GM21528 (cell line): Measurements from ENCODE around the gene CEP112.

Experiments
- ATAC-seq: cut with Tn5 transposase; IDR thresholded peaks from one replicate; pipeline ENCODE4 v1.9.1; 2021; ENCODE audit warnings: mild to moderate bottlenecking, moderate library complexity; ENCODE audit not compliant: unreplicated experiment, low FRiP score

CEP112 gene

GRCh38 chr17:65900216-65900615 lies 291.7 kb downstream of the CEP112 start:
- ATAC-seq, result no peak

- no peak for ATAC-seq
Observed at GRCh38 chr17:65898651-65899050, 293.3 kb downstream of the CEP112 start.

GRCh38 chr17:65896889-65897288 lies 295.0 kb downstream of the CEP112 start:
- ATAC-seq, result no peak

- no peak for ATAC-seq
Observed at GRCh38 chr17:65895969-65896368, 296.0 kb downstream of the CEP112 start.

- ATAC-seq, result no peak
Observed at GRCh38 chr17:65893692-65894279, 298.1 kb downstream of the CEP112 start.

DNA sequence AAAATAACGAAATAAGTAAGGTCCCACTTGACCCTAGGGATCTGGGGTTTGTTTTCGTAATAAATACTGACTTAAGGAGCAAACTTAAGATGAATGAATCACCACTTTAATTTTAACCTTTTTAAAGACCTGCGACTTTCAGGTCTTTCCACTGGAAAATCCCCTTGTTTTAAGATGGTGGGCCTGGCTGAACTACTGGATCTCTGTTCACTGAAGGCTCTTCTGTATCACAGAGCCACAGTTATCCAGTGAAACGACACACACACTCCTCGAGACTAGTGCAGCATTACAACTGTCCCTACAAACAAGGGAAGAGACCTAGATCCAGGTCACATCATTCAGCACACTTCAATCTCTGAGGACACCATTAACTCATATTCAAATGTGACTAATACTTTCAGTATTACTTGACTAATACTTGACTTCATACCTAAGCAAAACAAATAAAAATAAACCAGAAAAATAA lies 299.0 kb downstream of the CEP112 start:
- ATAC-seq, result no peak

DNA sequence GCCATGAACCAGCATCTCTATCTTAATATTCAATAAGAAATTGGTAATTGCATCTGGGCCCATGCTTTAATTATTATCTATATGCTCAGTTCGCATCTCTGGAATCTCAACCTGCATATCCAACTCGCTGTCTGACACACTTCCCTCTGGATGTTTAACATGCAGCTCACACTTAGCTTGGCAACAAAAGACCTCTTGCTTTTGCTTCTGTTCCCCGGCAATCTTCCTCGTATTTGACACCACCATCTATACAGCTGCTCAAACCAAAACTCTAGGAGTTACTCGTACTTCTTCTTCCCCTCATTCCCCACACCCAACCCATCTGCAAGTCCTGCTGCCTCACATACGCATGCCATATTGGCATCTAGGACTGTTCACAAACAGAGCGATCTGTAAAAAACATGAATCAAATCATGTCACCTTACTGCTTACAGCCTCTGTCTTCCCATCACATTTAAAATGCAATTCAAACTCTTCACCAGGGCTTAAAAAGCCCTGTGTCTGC lies 300.6 kb downstream of the CEP112 start:
- no peak for ATAC-seq

GRCh38 chr17:65888649-65889048 lies 303.3 kb downstream of the CEP112 start:
- no peak for ATAC-seq

DNA sequence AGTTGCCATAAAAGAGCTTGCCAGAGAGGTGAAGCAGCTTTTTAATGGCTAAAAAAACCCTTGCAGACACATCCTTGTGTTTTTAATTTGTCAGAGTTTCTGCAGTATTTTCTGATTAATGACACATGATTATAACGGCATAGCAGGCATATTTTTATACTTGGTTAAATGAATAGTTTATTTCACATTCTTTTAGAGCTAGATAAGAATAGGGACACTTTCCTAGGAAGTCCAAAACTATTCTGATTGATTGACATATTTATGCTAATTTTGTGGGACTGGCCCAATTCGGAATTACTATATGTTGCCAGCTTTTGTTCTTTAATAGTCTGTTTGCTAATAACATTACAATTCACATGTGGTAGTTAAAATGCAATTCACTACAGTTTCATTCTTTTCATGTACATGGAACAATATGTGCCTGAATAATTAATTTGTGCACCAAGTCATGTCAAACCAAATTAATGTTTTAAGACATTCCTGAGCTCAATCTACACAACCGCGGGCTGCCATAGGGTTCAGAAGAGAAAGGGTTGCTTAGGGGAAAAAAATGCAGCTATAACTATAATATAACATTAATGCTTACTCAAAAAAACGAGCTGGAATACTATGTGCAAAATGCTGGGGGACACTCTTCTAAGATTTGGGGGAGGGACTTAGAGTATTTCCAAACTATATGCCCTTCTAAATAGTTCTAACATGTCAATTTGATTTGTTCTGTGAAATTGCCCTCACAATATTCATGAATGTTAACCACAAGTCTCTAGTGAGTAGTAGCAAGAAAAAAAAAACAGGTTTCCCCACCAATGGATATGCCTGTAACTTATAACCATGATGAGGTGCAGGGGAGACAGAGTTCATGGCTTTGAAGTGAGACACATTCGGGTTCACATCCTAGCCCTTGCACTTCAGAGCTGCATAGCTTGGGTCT lies 305.4 kb downstream of the CEP112 start:
- no peak for ATAC-seq

- no peak for ATAC-seq
Observed at GRCh38 chr17:65885541-65886312, 306.2 kb downstream of the CEP112 start.

DNA sequence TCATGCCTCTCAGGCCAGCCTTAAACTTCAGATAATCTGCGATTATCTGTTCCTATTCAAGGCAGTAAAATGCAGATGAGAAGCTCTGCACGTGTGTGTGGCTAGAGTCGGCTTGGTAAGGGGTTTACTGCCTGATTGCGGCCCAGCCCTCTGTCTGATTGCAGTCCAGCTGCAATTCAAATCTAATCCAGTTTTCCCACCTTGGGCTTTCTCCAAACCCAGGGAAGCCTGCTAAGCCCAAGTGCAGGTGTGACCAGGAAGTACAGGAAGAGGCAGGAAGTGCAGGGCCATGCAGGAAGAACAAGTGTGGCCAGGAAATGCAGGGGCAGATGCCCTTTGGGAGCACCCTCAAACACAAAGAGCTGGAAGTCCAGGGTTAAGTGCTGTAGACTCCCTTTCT lies 314.9 kb downstream of the CEP112 start:
- no peak for ATAC-seq

DNA sequence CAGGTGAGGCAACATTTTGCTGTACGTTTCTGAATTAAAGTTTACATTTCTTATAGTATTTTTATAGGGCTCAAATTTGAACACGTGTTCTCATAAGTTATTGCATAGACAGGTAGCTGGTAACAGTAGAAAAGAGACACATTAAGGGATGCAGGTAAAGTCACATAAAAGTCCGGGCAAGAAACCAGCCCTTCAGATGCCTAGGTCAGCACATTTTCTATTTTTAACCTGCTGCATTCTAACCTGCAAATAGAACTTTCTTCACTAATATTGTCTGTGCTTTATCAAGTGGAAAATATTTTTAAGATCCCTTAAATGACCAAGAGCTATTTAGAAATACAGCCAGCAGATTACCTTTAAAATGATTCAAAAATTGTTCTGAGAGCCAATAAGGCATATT lies 323.1 kb downstream of the CEP112 start:
- no peak for ATAC-seq

- ATAC-seq, result no peak
Observed at GRCh38 chr17:65867014-65867413, 324.9 kb downstream of the CEP112 start.

GRCh38 chr17:65865715-65866425 lies 326.1 kb downstream of the CEP112 start:
- no peak for ATAC-seq

GRCh38 chr17:65864394-65864793 lies 327.5 kb downstream of the CEP112 start:
- no peak for ATAC-seq

GRCh38 chr17:65857718-65858117 lies 334.2 kb downstream of the CEP112 start:
- ATAC-seq, result no peak

DNA sequence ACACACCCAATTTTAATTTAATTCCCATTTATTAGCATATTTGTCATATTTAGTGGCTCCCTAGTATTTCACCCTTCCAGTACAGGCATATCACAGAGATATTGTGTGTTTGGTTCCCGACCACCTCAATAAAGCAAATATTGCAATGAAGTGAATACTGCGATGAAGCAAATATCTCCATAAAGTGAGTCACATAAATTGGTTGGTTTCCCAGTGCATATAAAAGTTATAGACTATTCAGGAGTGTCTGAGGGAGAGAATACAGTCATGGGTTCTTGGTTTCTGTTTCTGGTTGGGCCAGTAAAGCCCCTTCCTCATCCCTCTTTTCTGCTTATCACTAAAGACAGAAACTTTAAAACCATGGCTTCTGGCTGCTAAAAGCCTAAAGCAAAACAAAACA lies 335.1 kb downstream of the CEP112 start:
- no peak for ATAC-seq

DNA sequence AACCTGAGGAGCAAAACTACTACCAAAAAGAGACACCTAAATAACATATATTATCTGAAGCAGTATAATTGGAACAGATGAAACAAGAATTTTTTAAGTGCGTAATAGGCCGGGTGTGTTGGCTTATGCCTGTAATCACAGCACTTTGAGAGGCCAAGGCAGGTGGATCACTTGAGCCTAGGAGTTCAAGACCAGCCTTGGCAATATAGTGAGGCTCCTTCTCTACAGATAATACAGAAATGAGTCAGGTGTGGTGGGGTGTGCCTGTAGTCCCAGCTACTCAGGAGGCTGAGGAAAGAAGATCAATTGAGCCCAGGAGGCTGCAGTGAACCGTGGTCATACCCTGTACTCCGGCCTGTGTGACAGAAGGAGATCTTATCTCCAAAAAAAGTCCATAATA lies 336.3 kb downstream of the CEP112 start:
- no peak for ATAC-seq

GRCh38 chr17:65855245-65855644 lies 336.7 kb downstream of the CEP112 start:
- ATAC-seq, result no peak

DNA sequence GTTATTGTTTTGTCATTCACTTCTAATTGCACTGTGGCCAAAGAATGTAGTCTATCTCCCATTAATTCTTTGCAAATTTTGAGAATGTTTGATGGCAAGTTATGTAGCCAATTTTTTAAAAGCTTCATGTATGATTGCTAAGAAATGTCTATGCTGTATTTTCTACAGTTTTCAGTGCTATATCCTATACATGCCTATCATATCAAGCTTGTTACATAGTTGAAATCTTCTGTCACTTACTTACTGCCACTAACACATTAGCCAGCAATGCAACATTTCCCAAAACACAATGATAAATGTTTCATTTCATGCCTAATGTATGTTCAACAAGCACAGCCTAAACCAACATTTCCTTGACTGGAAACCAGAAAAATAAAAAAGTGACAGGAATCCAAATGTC lies 338.1 kb downstream of the CEP112 start:
- ATAC-seq, result no peak
